K562 (cell line): ENCODE measurements around the gene SLC25A29. TPM values are rescaled to one million over a fixed set of nuclear protein-coding genes. Genes with fewer than 3 reads are reported as not detected.
A peak's percentile ranks its signal among the peaks of the same experiment; 100 is the strongest.

Experiments used
- microRNA counts: library from miRNA; unstranded; fragments of <30 nt; microRNA quantifications from one replicate; lab custom pipeline; 2016
- microRNA-seq: library from miRNA; unstranded; fragments of <30 nt; microRNA quantifications from one replicate; pipeline ENCODE4, GENCODE V29; 2018; ENCODE audit warnings: borderline microRNAs expressed
- polyA plus RNA-seq, 8 experiments: library from polyadenylated mRNA; depleted of rRNA in 4 of 8; stranded (reverse) in 5 of 8; unstranded in 3 of 8; fragments of >200 nt; fragmentation: Nextera tagmentation in 2 of 8; fragmentation: Illumina TruSeq in 1 of 8; extraction: Ambion mirVana in 2 of 8; extraction: Trizol in 1 of 8; gene quantifications; 2 replicates each; pipeline versions ENCODE4 v1.2.1 to v1.2.3, GENCODE V29; 2011 to 2014; ENCODE audit warnings: inconsistent platforms in 1 of 8, missing spikeins in 1 of 8
- small RNA-seq: library from RNA; depleted of rRNA; stranded (forward); fragments of <200 nt; gene quantifications from one replicate; pipeline ENCODE3, GENCODE V24; 2014
- total RNA-seq, 7 experiments: library from RNA; depleted of rRNA in 6 of 7; stranded (reverse); fragments of >200 nt in 6 of 7; fragmentation: Illumina TruSeq in 2 of 7; extraction: Trizol in 2 of 7; gene quantifications; 2 replicates each; pipeline versions ENCODE4 v1.2.1 to v1.2.3, GENCODE V29; 2011 to 2021; ENCODE audit warnings: low replicate concordance in 1 of 7

SLC25A29 gene
- total and polyA plus RNA-seq, 9 of the 15 experiments (the other 6 are each of a cell fraction or from before 2014, with no cell fraction given) = 0.07 to 17.5 (median 4.8) TPM

MicroRNAs encoded within 50 kb of the gene (microRNA counts, 767-probe panel; counts per million panel counts)
- microRNA hsa-miR-345-5p (lab: Ali Mortazavi, UCI) = not detected

Small RNA genes lying within 50 kb of the gene (microRNA-seq; reads per million reads assigned to microRNA genes)
- gene MIR345 (53.5 reads per million, percentile 75 among the genes with 10 or more reads in this experiment), gene MIR6764 (not detected)

Small RNA genes lying within 50 kb of the gene (small RNA-seq; reads per million reads assigned to genes)
- gene MIR345 (34.2 reads per million, percentile 97 among the genes with 10 or more reads in this experiment), gene RN7SL523P (not detected)

Other genes starting within 250 kb of the SLC25A29 start
- gene EVL, start 241.0 kb downstream of the SLC25A29 start, total RNA-seq (2014; rRNA removed) = 23.9 and 26.3 TPM in 2 replicates
- 15.6 and 17.6 TPM in 2 replicates for gene EVL, start 241.0 kb downstream of the SLC25A29 start, total RNA-seq (2014; rRNA removed; fragmentation: Illumina TruSeq; extraction: Trizol)
- 18.2 and 18.6 TPM in 2 replicates for gene EVL, start 241.0 kb downstream of the SLC25A29 start, total RNA-seq (2015; rRNA removed; fragmentation: Illumina TruSeq; extraction: Trizol)
- gene EVL, start 241.0 kb downstream of the SLC25A29 start, total RNA-seq (2021) = 39.3 and 43.4 TPM in 2 replicates
- 29.4 and 30.4 TPM in 2 replicates for gene EVL, start 241.0 kb downstream of the SLC25A29 start, polyA plus RNA-seq (2011; rRNA removed)
- gene EVL, start 241.0 kb downstream of the SLC25A29 start, polyA plus RNA-seq (2014; fragmentation: Illumina TruSeq; extraction: Trizol) = 35.0 and 36.1 TPM in 2 replicates
- 1 to 10 TPM; 2.9 to 4.0 TPM for gene EVL, start 241.0 kb downstream of the SLC25A29 start, polyA plus RNA-seq (2014; fragmentation: Nextera tagmentation; extraction: Ambion mirVana)
- gene EVL, start 241.0 kb downstream of the SLC25A29 start, polyA plus RNA-seq (2014; rRNA removed) = 28.9 and 30.8 TPM in 2 replicates
- gene DEGS2, start 146.8 kb downstream of the SLC25A29 start, total RNA-seq (2014; rRNA removed) = 2.7 and 2.9 TPM in 2 replicates
- gene DEGS2, start 146.8 kb downstream of the SLC25A29 start, total RNA-seq (2014; rRNA removed; fragmentation: Illumina TruSeq; extraction: Trizol) = 0.19 and 0.44 TPM in 2 replicates
- gene DEGS2, start 146.8 kb downstream of the SLC25A29 start, total RNA-seq (2015; rRNA removed; fragmentation: Illumina TruSeq; extraction: Trizol) = 0.34 and 0.36 TPM in 2 replicates
- gene DEGS2, start 146.8 kb downstream of the SLC25A29 start, total RNA-seq (2021) = 2.7 TPM in 2 replicates
- 0.46 and 1.1 TPM in 2 replicates for gene DEGS2, start 146.8 kb downstream of the SLC25A29 start, polyA plus RNA-seq (2011; rRNA removed)
- gene DEGS2, start 146.8 kb downstream of the SLC25A29 start, polyA plus RNA-seq (2014; fragmentation: Illumina TruSeq; extraction: Trizol) = 0.22 and 0.76 TPM in 2 replicates
- under 1 TPM; 0.57 to 0.70 TPM for gene DEGS2, start 146.8 kb downstream of the SLC25A29 start, polyA plus RNA-seq (2014; fragmentation: Nextera tagmentation; extraction: Ambion mirVana)
- 0.42 and 2.7 TPM in 2 replicates for gene DEGS2, start 146.8 kb downstream of the SLC25A29 start, polyA plus RNA-seq (2014; rRNA removed)
- gene YY1, start 67.3 kb downstream of the SLC25A29 start, total RNA-seq (2014; rRNA removed) = 45.3 and 46.7 TPM in 2 replicates
- gene YY1, start 67.3 kb downstream of the SLC25A29 start, total RNA-seq (2014; rRNA removed; fragmentation: Illumina TruSeq; extraction: Trizol) = 70.8 and 81.3 TPM in 2 replicates
- gene YY1, start 67.3 kb downstream of the SLC25A29 start, total RNA-seq (2015; rRNA removed; fragmentation: Illumina TruSeq; extraction: Trizol) = 44.3 and 53.0 TPM in 2 replicates
- gene YY1, start 67.3 kb downstream of the SLC25A29 start, total RNA-seq (2021) = 74.2 and 76.9 TPM in 2 replicates
- 35.4 and 55.0 TPM in 2 replicates for gene YY1, start 67.3 kb downstream of the SLC25A29 start, polyA plus RNA-seq (2011; rRNA removed)
- gene YY1, start 67.3 kb downstream of the SLC25A29 start, polyA plus RNA-seq (2014; fragmentation: Illumina TruSeq; extraction: Trizol) = 43.9 and 46.5 TPM in 2 replicates
- 10 to 100 TPM; 20.8 to 21.0 TPM for gene YY1, start 67.3 kb downstream of the SLC25A29 start, polyA plus RNA-seq (2014; fragmentation: Nextera tagmentation; extraction: Ambion mirVana)
- 28.8 and 29.0 TPM in 2 replicates for gene YY1, start 67.3 kb downstream of the SLC25A29 start, polyA plus RNA-seq (2014; rRNA removed)
- 0.23 and 0.24 TPM in 2 replicates for gene SLC25A47, start 16.9 kb upstream of the SLC25A29 start, total RNA-seq (2014; rRNA removed)
- gene SLC25A47, start 16.9 kb upstream of the SLC25A29 start, total RNA-seq (2014; rRNA removed; fragmentation: Illumina TruSeq; extraction: Trizol) = not detected in 2 replicates
- 0.22 TPM in 1 of 2 replicates, not detected in the other for gene SLC25A47, start 16.9 kb upstream of the SLC25A29 start, total RNA-seq (2015; rRNA removed; fragmentation: Illumina TruSeq; extraction: Trizol)
- 0.09 and 0.25 TPM in 2 replicates for gene SLC25A47, start 16.9 kb upstream of the SLC25A29 start, total RNA-seq (2021)
- not detected in 2 replicates for gene SLC25A47, start 16.9 kb upstream of the SLC25A29 start, polyA plus RNA-seq (2011; rRNA removed)
- not detected in 2 replicates for gene SLC25A47, start 16.9 kb upstream of the SLC25A29 start, polyA plus RNA-seq (2014; fragmentation: Illumina TruSeq; extraction: Trizol)
- not detected for gene SLC25A47, start 16.9 kb upstream of the SLC25A29 start, polyA plus RNA-seq (2014; fragmentation: Nextera tagmentation; extraction: Ambion mirVana)
- gene SLC25A47, start 16.9 kb upstream of the SLC25A29 start, polyA plus RNA-seq (2014; rRNA removed) = not detected in 2 replicates
- 11.2 TPM in 2 replicates for gene WDR25, start 70.0 kb upstream of the SLC25A29 start, total RNA-seq (2014; rRNA removed)
- gene WDR25, start 70.0 kb upstream of the SLC25A29 start, total RNA-seq (2014; rRNA removed; fragmentation: Illumina TruSeq; extraction: Trizol) = 4.1 and 4.2 TPM in 2 replicates
- 6.3 and 6.7 TPM in 2 replicates for gene WDR25, start 70.0 kb upstream of the SLC25A29 start, total RNA-seq (2015; rRNA removed; fragmentation: Illumina TruSeq; extraction: Trizol)
- gene WDR25, start 70.0 kb upstream of the SLC25A29 start, total RNA-seq (2021) = 8.0 and 8.4 TPM in 2 replicates
- 6.3 and 7.0 TPM in 2 replicates for gene WDR25, start 70.0 kb upstream of the SLC25A29 start, polyA plus RNA-seq (2011; rRNA removed)
- gene WDR25, start 70.0 kb upstream of the SLC25A29 start, polyA plus RNA-seq (2014; fragmentation: Illumina TruSeq; extraction: Trizol) = 7.6 and 7.7 TPM in 2 replicates
- 1 to 10 TPM in 1 of 2 experiments, under 1 TPM in 1; 0.42 to 1.2 TPM for gene WDR25, start 70.0 kb upstream of the SLC25A29 start, polyA plus RNA-seq (2014; fragmentation: Nextera tagmentation; extraction: Ambion mirVana)
- gene WDR25, start 70.0 kb upstream of the SLC25A29 start, polyA plus RNA-seq (2014; rRNA removed) = 7.8 and 8.9 TPM in 2 replicates